Astrocyte (in vitro differentiated cells and primary cell): Measurements from ENCODE around the gene KLHL8. TPM values are rescaled to one million over a fixed set of nuclear protein-coding genes. Genes with fewer than 3 reads are reported as not detected.

Experiments
- total RNA-seq: library from RNA; stranded (reverse); gene quantifications from 2 replicates; pipeline ENCODE4 v1.2.1, GENCODE V29; 2021

KLHL8 gene
- total RNA-seq, 1 donor from 2014 or later = 11.8 TPM

Other genes starting within 250 kb of the KLHL8 start
- 0.09 TPM in 1 of 2 replicates, not detected in the other for gene HSD17B13, start 102.3 kb upstream of the KLHL8 start, total RNA-seq
- 32.8 and 34.0 TPM in 2 replicates for gene HSD17B11, start 170.6 kb upstream of the KLHL8 start, total RNA-seq
- gene NUDT9, start 202.0 kb upstream of the KLHL8 start, total RNA-seq = 31.9 and 33.7 TPM in 2 replicates